DND-41 (cell line): Measurements from ENCODE around the gene KLF11.
A peak's percentile ranks its signal among the peaks of the same experiment; 100 is the strongest.

Source experiments
- ATAC-seq: fragments of 200-7000 bp; cut with Tn5 transposase; 3 replicates; pipeline ENCODE4 v1.9.1; 2021; ENCODE audit warnings: low read depth; ENCODE audit not compliant: insufficient read depth
- DNase-seq: peaks from one replicate; pipeline ENCODE4 v3.0.0-alpha.2; 2020
- H2AFZ ChIP-seq: 2 replicates; pipeline ENCODE4 v1.6.0; 2012; ENCODE audit warnings: low read depth, low read length
- H3K27ac ChIP-seq: 2 replicates; pipeline ENCODE4 v1.5.1; 2012; ENCODE audit warnings: low read length, inconsistent platforms
- H3K27me3 ChIP-seq: fragments of 200-600 bp; sonication (generic); 2 replicates; pipeline ENCODE4 v1.6.0; 2012; ENCODE audit warnings: low read length, mild to moderate bottlenecking, inconsistent platforms; ENCODE audit not compliant: insufficient read depth, poor library complexity
- H3K36me3 ChIP-seq: 2 replicates; pipeline ENCODE4 v1.5.1; 2012; ENCODE audit warnings: low read length, inconsistent platforms; ENCODE audit not compliant: insufficient read depth
- H3K4me1 ChIP-seq: 2 replicates; pipeline ENCODE4 v1.5.1; 2012; ENCODE audit warnings: mild to moderate bottlenecking, low read length; ENCODE audit not compliant: insufficient read depth
- H3K4me2 ChIP-seq: 2 replicates; pipeline ENCODE4 v1.6.0; 2012; ENCODE audit warnings: mild to moderate bottlenecking, moderate library complexity, low read length, inconsistent platforms; ENCODE audit not compliant: insufficient read depth
- H3K4me3 ChIP-seq, 2 experiments: fragments of 200-600 bp in 1 of 2; shearing (Covaris generic) in 1 of 2; 2 replicates each; pipeline ENCODE4 v1.5.1; 2012 to 2016; ENCODE audit warnings: inconsistent platforms in 2 of 2, low read length in 2 of 2, mild to moderate bottlenecking in 2 of 2, low read depth in 1 of 2, moderate library complexity in 1 of 2
- H3K79me2 ChIP-seq: 2 replicates; pipeline ENCODE4 v1.6.0; 2012; ENCODE audit warnings: low read length, inconsistent platforms; ENCODE audit not compliant: insufficient read depth
- H3K9ac ChIP-seq: 2 replicates; pipeline ENCODE4 v1.6.0; 2012; ENCODE audit warnings: low read depth, mild to moderate bottlenecking, inconsistent platforms, low read length, moderate library complexity
- H3K9me3 ChIP-seq: 2 replicates; pipeline ENCODE4 v1.5.1; 2012; ENCODE audit warnings: low read length, moderate library complexity, mild to moderate bottlenecking, inconsistent platforms; ENCODE audit not compliant: insufficient read depth, severe bottlenecking
- H4K20me1 ChIP-seq: 2 replicates; pipeline ENCODE4 v1.6.0; 2012; ENCODE audit warnings: low read length; ENCODE audit not compliant: insufficient read depth
- CTCF ChIP-seq: IDR thresholded peaks from 2 replicates; pipeline ENCODE4 v1.5.1; 2012; ENCODE audit warnings: borderline replicate concordance, low read length, moderate library complexity, mild to moderate bottlenecking; ENCODE audit not compliant: poor library complexity, severe bottlenecking; ENCODE audit errors: extremely low read depth
- EZH2 ChIP-seq: IDR thresholded peaks from 3 replicates; pipeline ENCODE4 v1.6.1; 2012; ENCODE audit warnings: borderline replicate concordance, low read depth, mild to moderate bottlenecking, moderate library complexity, low read length, inconsistent platforms; ENCODE audit not compliant: severe bottlenecking

The KLF11 gene

GRCh38 chr2:10096641-10097040 lies 53.3 kb downstream of the KLF11 start:
- Histone ChIP-seq H3K4me2 (no peak overlapping the region), H3K27me3 (no peaks in the 10 kb centered on the region), H3K4me3 (no peak overlapping the region), H3K36me3 (no peaks in the 10 kb centered on the region), H3K4me1 (no peaks in the 10 kb centered on the region), H3K9ac (no peak overlapping the region), H2AFZ (no peak overlapping the region), H4K20me1 (no peaks in the 10 kb centered on the region), H3K9me3 (no peaks in the 10 kb centered on the region), H3K79me2 (no peaks in the 10 kb centered on the region), H3K27ac (no peak overlapping the region)
- DNase-seq, result no peak
- TF ChIP-seq CTCF (no peak), EZH2 (no peak)
- no peak for ATAC-seq

- Histone ChIP-seq H3K4me2 (no peak overlapping the region), H3K9ac (no peak overlapping the region), H3K4me1 (no peaks in the 10 kb centered on the region), H3K9me3 (no peaks in the 10 kb centered on the region), H3K27ac (no peak overlapping the region), H3K27me3 (no peaks in the 10 kb centered on the region), H2AFZ (no peak overlapping the region), H3K79me2 (no peaks in the 10 kb centered on the region), H3K36me3 (no peaks in the 10 kb centered on the region), H3K4me3 (no peak overlapping the region), H4K20me1 (no peaks in the 10 kb centered on the region)
- ATAC-seq (peak; percentile 90), DNase-seq (peak; percentile 46)
- TF ChIP-seq EZH2 (no peak), CTCF (peak; percentile 74)
Measured at GRCh38 chr2:10097352-10098148, 54.2 kb downstream of the KLF11 start.

GRCh38 chr2:10101491-10101890 lies 58.1 kb downstream of the KLF11 start:
- TF ChIP-seq EZH2 (no peak), CTCF (no peak)
- Histone ChIP-seq H3K4me3 (no peak overlapping the region), H3K27me3 (no peaks in the 10 kb centered on the region), H3K36me3 (no peaks in the 10 kb centered on the region), H3K27ac (no peak overlapping the region), H2AFZ (no peak overlapping the region), H3K9me3 (no peaks in the 10 kb centered on the region), H3K79me2 (no peaks in the 10 kb centered on the region), H3K4me2 (no peak overlapping the region), H3K4me1 (no peaks in the 10 kb centered on the region), H3K9ac (no peak overlapping the region), H4K20me1 (no peaks in the 10 kb centered on the region)
- DNase-seq, result no peak
- no peak for ATAC-seq
